Erythroblast (primary cell): ENCODE measurements around the gene RTL10.

ENCODE experiments used
- DNase-seq, 2 experiments: peaks; one replicate each; lab custom pipeline; 2025; lab: John Stamatoyannopoulos, UW
- GATA1 ChIP-seq: IDR thresholded peaks from 2 replicates; pipeline ENCODE4 v1.6.1; 2011; ENCODE audit warnings: low read depth, mild to moderate bottlenecking, control low read depth, low read length, moderate library complexity
- POLR2A ChIP-seq: IDR thresholded peaks from 2 replicates; pipeline ENCODE4 v1.6.1; 2011; ENCODE audit warnings: mild to moderate bottlenecking, low read length

Gene RTL10

GRCh38 chr22:19808873-19809478 lies 45.7 kb downstream of the RTL10 start:
- TF ChIP-seq POLR2A (no peak), GATA1 (no peak)
- no peak for DNase-seq

- no peak for TF ChIP-seq GATA1
- no peak for TF ChIP-seq POLR2A
- DNase-seq: no peak
Observed at GRCh38 chr22:19807914-19808872, 46.5 kb downstream of the RTL10 start.

- TF ChIP-seq GATA1 (no peak), POLR2A (no peak)
- DNase-seq: no peak
Observed at GRCh38 chr22:19807161-19807913, 47.3 kb downstream of the RTL10 start.

GRCh38 chr22:19806213-19807160 lies 48.2 kb downstream of the RTL10 start:
- DNase-seq: peak in 1 of 2 experiments; percentile 10
- TF ChIP-seq POLR2A (no peak), GATA1 (no peak)

GRCh38 chr22:19805821-19806212 lies 48.9 kb downstream of the RTL10 start:
- TF ChIP-seq GATA1 (no peak), POLR2A (no peak)
- DNase-seq: no peak
